Cardiac muscle cell (in vitro differentiated cells and primary cell): ENCODE results near the gene DLGAP4. TPM values are rescaled to one million over a fixed set of nuclear protein-coding genes. Genes with fewer than 3 reads are reported as not detected.

Experiments used
- DNase-seq, 2 donors: peaks; one replicate each; pipeline versions ENCODE4 v3.0.0 to v3.0.0-alpha.2; 2010 to 2017; ENCODE audit warnings: low read depth in 1 of 2, low spot score in 1 of 2
- H3K27ac ChIP-seq: fragments of 200-600 bp; sonication (generic); 2 replicates; pipeline ENCODE4 v1.5.1; 2016
- H3K27me3 ChIP-seq: fragments of 200-600 bp; sonication (generic); 2 replicates; pipeline ENCODE4 v1.6.0; 2016; ENCODE audit warnings: control low read depth
- H3K36me3 ChIP-seq: fragments of 200-600 bp; sonication (generic); 2 replicates; pipeline ENCODE4 v1.5.1; 2016; ENCODE audit warnings: control low read depth
- H3K4me1 ChIP-seq: fragments of 200-600 bp; sonication (generic); 2 replicates; pipeline ENCODE4 v1.8.1; 2017; ENCODE audit warnings: low read depth, mild to moderate bottlenecking, mixed run types
- H3K4me3 ChIP-seq: fragments of 200-600 bp; sonication (generic); 2 replicates; pipeline ENCODE4 v1.5.1; 2016; ENCODE audit warnings: mild to moderate bottlenecking
- H3K9me3 ChIP-seq: fragments of 200-600 bp; sonication (generic); 2 replicates; pipeline ENCODE4 v1.5.1; 2017; ENCODE audit warnings: low read depth, mild to moderate bottlenecking, control low read depth
- CTCF ChIP-seq: IDR thresholded peaks from 2 replicates; pipeline ENCODE4 v1.5.1; 2012; ENCODE audit warnings: low read depth, mild to moderate bottlenecking, low read length
- polyA plus RNA-seq: library from polyadenylated mRNA; unstranded; fragments of >200 nt; fragmentation: Nextera tagmentation; extraction: Ambion mirVana; gene quantifications from 2 replicates; pipeline ENCODE4 v1.2.1, GENCODE V29; 2016
- total RNA-seq: library from RNA; depleted of rRNA; stranded (reverse); fragments of >200 nt; gene quantifications from 2 replicates; pipeline ENCODE4 v1.2.3, GENCODE V29; 2016

The DLGAP4 gene
- total and polyA plus RNA-seq, 2 experiments from 2014 or later, result 45.7 to 51.6 TPM

GRCh38 chr20:36297656-36298055 lies 8.5 kb upstream of the DLGAP4 start:
- H3K9me3 ChIP-seq, result no peaks in the 10 kb centered on the region
- no peak overlapping the region for H3K4me3 ChIP-seq
- H3K27me3 ChIP-seq, result peaks cover 24% of the 10 kb centered on the region
- H3K36me3 ChIP-seq, result no peaks in the 10 kb centered on the region
- DNase-seq, result no peak
- H3K4me1 ChIP-seq, result no peaks in the 10 kb centered on the region
- no peak overlapping the region for H3K27ac ChIP-seq
- no peak for TF ChIP-seq CTCF

- Histone ChIP-seq H3K36me3 (no peaks in the 10 kb centered on the region), H3K27ac (no peak overlapping the region), H3K4me1 (no peaks in the 10 kb centered on the region), H3K27me3 (peaks cover 28% of the 10 kb centered on the region), H3K9me3 (no peaks in the 10 kb centered on the region), H3K4me3 (no peak overlapping the region)
- TF ChIP-seq CTCF, result no peak
- no peak for DNase-seq
Observed at GRCh38 chr20:36298061-36298460, 8.1 kb upstream of the DLGAP4 start.

GRCh38 chr20:36298795-36299339 lies 7.3 kb upstream of the DLGAP4 start:
- H3K36me3 ChIP-seq, result no peaks in the 10 kb centered on the region
- no peak for DNase-seq
- H3K27me3 ChIP-seq, result peaks cover 36% of the 10 kb centered on the region
- no peak overlapping the region for H3K4me3 ChIP-seq
- no peaks in the 10 kb centered on the region for H3K4me1 ChIP-seq
- no peak overlapping the region for H3K27ac ChIP-seq
- no peaks in the 10 kb centered on the region for H3K9me3 ChIP-seq
- no peak for TF ChIP-seq CTCF

- Histone ChIP-seq H3K36me3 (no peaks in the 10 kb centered on the region), H3K4me1 (no peaks in the 10 kb centered on the region)
- no peak for TF ChIP-seq CTCF
Observed at GRCh38 chr20:36299459-36299858, 6.7 kb upstream of the DLGAP4 start.

GRCh38 chr20:36301359-36302119 lies 4.6 kb upstream of the DLGAP4 start:
- no peaks in the 10 kb centered on the region for H3K36me3 ChIP-seq

More at GRCh38 chr20:36299459-36299858, 6.7 kb upstream of the DLGAP4 start:
- no peak for DNase-seq
- no peak overlapping the region for H3K4me3 ChIP-seq
- H3K27ac ChIP-seq, result no peak overlapping the region
- peaks cover 42% of the 10 kb centered on the region for H3K27me3 ChIP-seq
- H3K9me3 ChIP-seq, result no peaks in the 10 kb centered on the region

More at GRCh38 chr20:36301359-36302119, 4.6 kb upstream of the DLGAP4 start:
- no peak overlapping the region for H3K4me3 ChIP-seq
- DNase-seq, result no peak
- TF ChIP-seq CTCF, result no peak
- no peaks in the 10 kb centered on the region for H3K4me1 ChIP-seq
- H3K27ac ChIP-seq, result no peak overlapping the region
- H3K27me3 ChIP-seq, result peaks cover 63% of the 10 kb centered on the region
- no peaks in the 10 kb centered on the region for H3K9me3 ChIP-seq
